HG03280 (cell line): ENCODE measurements around the gene TBCC.

Experiments
- ATAC-seq: cut with Tn5 transposase; IDR thresholded peaks from one replicate; pipeline ENCODE4 v1.9.1; 2021; ENCODE audit warnings: mild to moderate bottlenecking, moderate library complexity; ENCODE audit not compliant: unreplicated experiment

Gene TBCC

DNA sequence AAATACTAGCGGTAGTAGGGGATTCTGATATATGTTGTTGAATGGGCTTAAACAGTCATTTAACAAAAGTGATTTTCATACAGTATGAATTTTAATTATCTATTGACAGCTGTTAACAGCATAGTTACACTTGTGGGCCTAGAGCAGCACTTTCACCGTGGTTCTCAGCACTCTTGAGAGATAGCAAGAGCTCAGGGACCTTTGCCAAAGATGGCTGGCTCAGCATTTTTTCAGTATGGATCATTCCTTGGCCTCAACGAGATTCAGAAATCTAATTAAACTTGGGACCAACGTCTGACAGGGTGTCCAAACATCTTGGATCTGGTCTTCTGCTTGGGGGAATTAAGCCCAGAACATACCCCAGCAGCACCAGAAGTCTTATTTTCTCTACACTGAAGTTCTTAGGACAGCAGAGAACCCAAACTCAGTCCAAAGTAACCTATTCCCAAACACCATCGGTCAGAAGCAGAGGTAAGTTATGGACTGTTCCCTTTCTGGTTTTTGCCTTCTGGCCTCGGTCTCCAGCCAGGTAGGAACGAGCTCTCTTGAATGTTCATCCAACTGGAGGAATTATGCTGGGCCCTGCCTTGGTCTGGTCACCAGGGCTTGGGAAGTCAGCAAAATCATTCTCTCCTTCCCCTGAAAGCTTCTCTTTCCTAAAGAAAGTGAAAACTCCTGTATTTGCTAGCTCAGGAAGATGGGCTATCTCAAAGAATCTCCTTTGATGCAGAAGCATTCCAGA lies 49.2 kb downstream of the TBCC start:
- ATAC-seq = no peak

DNA sequence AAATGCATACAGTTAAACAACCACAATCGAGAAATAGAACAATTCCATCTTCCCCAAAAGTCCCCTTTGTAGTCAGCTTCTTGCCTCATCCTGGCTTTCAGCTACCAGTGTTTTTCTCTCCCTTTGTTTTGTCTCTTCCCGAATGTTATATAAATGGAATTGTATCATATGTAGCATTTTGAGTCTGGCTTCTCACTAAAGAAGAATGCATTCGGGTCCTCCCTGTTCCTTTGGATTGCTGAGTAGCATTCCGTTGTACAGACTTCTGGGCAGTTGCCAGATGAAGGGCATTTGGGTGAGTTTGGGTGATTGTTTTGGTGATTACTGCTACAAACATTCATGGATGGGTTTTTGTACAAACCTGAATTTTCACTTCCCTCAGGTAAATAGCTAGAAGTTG lies 51.3 kb downstream of the TBCC start:
- ATAC-seq = no peak
